GM12874 (cell line): Measurements from ENCODE around the gene NID2.

Experiments
- TF ChIP-seq, protein P1 (sequence below): IDR thresholded peaks from 2 replicates; pipeline ENCODE4 v1.5.1; 2011; ENCODE audit warnings: low read depth, mild to moderate bottlenecking, control low read depth, low read length, moderate library complexity; ENCODE audit not compliant: insufficient read depth

NID2 gene

GRCh38 chr14:52014601-52015267 lies 54.1 kb downstream of the NID2 start:
- TF ChIP-seq, protein P1, sequence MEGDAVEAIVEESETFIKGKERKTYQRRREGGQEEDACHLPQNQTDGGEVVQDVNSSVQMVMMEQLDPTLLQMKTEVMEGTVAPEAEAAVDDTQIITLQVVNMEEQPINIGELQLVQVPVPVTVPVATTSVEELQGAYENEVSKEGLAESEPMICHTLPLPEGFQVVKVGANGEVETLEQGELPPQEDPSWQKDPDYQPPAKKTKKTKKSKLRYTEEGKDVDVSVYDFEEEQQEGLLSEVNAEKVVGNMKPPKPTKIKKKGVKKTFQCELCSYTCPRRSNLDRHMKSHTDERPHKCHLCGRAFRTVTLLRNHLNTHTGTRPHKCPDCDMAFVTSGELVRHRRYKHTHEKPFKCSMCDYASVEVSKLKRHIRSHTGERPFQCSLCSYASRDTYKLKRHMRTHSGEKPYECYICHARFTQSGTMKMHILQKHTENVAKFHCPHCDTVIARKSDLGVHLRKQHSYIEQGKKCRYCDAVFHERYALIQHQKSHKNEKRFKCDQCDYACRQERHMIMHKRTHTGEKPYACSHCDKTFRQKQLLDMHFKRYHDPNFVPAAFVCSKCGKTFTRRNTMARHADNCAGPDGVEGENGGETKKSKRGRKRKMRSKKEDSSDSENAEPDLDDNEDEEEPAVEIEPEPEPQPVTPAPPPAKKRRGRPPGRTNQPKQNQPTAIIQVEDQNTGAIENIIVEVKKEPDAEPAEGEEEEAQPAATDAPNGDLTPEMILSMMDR = no peak

DNA sequence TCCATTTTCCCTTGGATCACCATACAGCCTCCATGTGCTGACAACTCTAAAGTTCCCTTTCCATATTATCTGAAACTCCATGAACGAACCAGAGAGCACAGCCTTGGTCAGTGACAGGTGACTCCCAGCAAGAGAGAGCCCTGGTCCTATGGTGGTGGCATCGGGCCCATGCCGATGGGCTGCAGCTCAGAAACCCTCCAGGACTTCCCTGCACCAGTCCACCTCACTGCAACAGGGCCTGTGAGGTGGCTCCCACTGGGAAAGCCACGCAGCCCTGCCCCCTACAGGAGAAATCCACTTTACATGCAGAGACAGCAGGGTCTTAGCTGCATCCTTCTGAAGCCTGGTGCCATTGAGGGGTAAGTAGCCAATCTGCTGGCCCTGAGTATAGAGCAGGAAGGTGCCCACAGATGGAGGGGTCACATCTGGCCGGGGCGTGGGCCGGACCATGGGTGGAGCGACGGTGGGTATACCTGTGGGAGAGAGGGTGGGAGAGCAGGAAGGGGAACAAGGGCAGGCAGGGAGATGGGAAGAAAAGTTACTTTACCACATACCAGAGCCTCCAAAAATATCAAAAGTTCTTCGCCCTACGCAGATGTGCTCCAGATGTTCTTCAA lies 54.8 kb downstream of the NID2 start:
- TF ChIP-seq, protein P1 = peak; percentile 36; the same call in 1 of the 2 replicates

DNA sequence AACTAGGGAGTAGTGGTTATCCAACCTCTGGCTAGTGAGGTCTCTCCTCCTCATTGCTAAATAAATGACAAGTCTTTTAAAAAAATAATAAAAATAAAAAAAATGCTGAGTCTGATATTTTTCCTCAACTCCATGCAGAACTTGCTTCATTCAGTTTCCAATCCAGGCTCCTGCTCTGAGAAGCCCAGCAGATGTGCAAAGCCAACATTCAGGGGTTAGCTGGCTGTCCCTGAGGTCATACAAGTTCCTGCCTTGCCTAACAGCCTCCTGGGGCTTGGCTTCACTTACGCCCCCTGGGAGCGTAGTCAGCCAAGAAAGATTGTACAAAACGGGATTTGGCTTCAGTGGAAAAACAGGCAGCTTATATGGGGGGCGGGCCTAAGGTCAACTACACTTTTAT lies 56.2 kb downstream of the NID2 start:
- TF ChIP-seq, protein P1 = no peak

GRCh38 chr14:52011523-52011922 lies 57.3 kb downstream of the NID2 start:
- TF ChIP-seq, protein P1 = no peak

DNA sequence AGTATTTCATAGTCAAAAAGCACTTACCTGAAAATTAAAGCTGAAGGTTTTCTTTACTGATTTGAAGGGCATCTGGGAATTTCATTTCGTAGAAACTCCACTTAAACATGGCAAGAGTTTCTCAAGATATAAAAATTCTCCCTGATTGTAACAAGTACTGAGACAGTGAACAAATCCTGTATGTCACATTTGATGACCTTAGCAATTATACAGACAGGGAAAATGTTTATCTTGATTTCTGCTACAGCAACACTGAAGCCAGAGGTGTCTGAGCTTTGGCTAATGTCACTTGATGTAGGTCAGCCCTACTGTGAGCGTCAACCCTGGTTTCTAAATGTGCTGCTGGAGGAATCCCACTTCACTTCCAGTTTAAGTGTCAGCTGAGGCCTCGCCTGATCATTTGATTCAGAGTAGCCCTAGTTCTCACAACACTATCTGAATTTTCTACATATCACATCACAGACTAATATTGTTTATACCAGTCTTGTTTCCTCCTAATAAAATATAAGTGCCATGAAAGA lies 58.6 kb downstream of the NID2 start:
- TF ChIP-seq, protein P1 = no peak

GRCh38 chr14:52008136-52008535 lies 60.7 kb downstream of the NID2 start:
- TF ChIP-seq, protein P1 = no peak

- TF ChIP-seq, protein P1 = no peak
Observed at GRCh38 chr14:52007637-52008036, 61.2 kb downstream of the NID2 start.
